HUES48 (cell line): ENCODE results near the gene DTNBP1.
A peak's percentile ranks its signal among the peaks of the same experiment; 100 is the strongest.
"Not testable (repeated sequence)": the region's sequence is repeated elsewhere in the genome, so short reads cannot be mapped to it uniquely, and the experiment has no call there.

Experiments
- H3K27ac ChIP-seq: one replicate; pipeline ENCODE4 v1.7.0; 2013; ENCODE audit warnings: low read depth, low read length, inconsistent platforms
- H3K27me3 ChIP-seq: 2 replicates; pipeline ENCODE4 v1.6.1; 2013; ENCODE audit warnings: mild to moderate bottlenecking, low read length; ENCODE audit not compliant: control insufficient read depth, insufficient read depth
- H3K36me3 ChIP-seq: 2 replicates; pipeline ENCODE4 v1.6.1; 2013; ENCODE audit warnings: low read length; ENCODE audit not compliant: control insufficient read depth, insufficient read depth
- H3K4me1 ChIP-seq: 2 replicates; pipeline ENCODE4 v1.6.1; 2013; ENCODE audit warnings: mild to moderate bottlenecking, low read length; ENCODE audit not compliant: control insufficient read depth, insufficient read depth
- H3K4me3 ChIP-seq: 2 replicates; pipeline ENCODE4 v1.5.1; 2013; ENCODE audit warnings: mild to moderate bottlenecking, low read depth, low read length
- H3K9ac ChIP-seq: 2 replicates; pipeline ENCODE4 v1.6.1; 2013; ENCODE audit warnings: mild to moderate bottlenecking, low read depth, low read length, moderate library complexity
- H3K9me3 ChIP-seq: 2 replicates; pipeline ENCODE4 v1.6.1; 2013; ENCODE audit warnings: low read length; ENCODE audit not compliant: control insufficient read depth, insufficient read depth

DTNBP1 gene

DNA sequence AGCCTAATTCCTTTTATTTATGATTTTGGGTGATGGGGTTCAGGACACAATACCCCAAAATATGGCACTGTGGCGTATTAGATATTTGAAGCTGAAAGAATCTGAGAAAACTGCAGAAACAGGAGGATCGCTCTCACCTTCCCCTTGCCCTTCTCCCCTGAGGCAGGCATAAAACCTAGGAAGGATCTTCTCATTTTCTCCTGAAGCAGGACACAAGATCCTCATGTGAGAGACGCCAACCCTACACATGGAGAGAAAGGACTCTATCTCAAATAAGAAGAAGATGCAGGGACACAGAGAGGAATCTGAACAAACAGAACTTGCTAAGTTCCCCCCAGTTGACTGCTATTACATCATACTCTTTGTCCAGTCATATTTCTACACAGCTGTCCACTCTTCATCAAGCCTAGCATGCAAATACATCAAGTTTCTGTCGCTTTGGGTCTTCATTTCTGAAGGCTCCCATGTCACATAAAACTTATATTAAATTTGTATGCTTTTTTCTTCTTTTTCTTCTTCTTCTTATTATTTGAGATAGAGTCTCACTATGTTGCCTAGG lies 109.0 kb downstream of the DTNBP1 start:
- H3K9me3 ChIP-seq = no peaks in the 10 kb centered on the region
- no peak overlapping the region for H3K9ac ChIP-seq
- peaks cover 44% of the 10 kb centered on the region for H3K4me1 ChIP-seq
- H3K27ac ChIP-seq = no peak overlapping the region
- no peaks in the 10 kb centered on the region for H3K36me3 ChIP-seq
- no peak overlapping the region for H3K4me3 ChIP-seq
- H3K27me3 ChIP-seq = no peaks in the 10 kb centered on the region

DNA sequence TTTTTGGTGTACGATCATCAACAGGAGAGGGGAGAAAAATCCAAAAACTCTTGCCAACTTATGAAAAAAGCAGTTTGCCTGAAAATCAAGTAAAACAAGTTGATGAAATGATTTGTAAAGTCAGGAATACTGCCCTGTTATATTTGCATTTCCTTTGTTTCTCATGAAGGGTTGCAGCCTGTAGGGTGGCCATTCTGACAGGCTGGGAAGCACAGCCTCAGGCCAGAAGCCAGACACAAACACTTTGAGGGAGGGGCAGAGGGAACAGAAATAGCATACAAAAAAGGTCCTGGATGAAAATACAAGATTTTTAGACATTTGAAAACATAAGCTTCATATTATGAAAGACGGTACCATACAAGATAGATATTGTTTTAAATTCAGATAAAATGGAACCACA lies 109.8 kb downstream of the DTNBP1 start:
- H3K9me3 ChIP-seq = no peaks in the 10 kb centered on the region

DNA sequence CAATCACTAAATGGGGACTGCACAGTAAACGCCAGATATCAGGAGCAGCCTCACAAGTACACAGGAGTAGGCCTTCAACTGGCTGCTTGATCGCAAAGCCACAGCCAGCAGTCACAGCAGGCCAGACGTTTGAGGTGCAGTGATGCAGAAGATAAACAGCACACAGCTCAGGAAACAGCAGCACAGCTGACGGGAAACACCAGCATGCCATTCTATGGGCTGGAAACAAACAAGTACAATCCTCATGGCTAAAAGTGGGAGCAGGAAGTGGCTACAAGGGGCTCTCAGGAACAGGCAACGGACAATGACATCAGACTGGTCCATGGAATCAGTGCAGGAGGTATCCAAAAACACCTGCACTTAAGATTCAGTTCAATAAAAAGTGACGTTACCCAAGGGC lies 111.0 kb downstream of the DTNBP1 start:
- Histone ChIP-seq H3K4me3 (no peak overlapping the region), H3K4me1 (peaks cover 45% of the 10 kb centered on the region), H3K9me3 (no peaks in the 10 kb centered on the region), H3K36me3 (no peaks in the 10 kb centered on the region), H3K9ac (no peak overlapping the region), H3K27me3 (no peaks in the 10 kb centered on the region), H3K27ac (no peak overlapping the region)

More for the DNA sequence above, 109.8 kb downstream of the DTNBP1 start:
- H3K4me1 ChIP-seq = peaks cover 44% of the 10 kb centered on the region
- peak overlapping the region; percentile 4 for H3K27ac ChIP-seq
- H3K4me3 ChIP-seq = no peak overlapping the region
- H3K27me3 ChIP-seq = no peaks in the 10 kb centered on the region
- H3K9ac ChIP-seq = no peak overlapping the region
- H3K36me3 ChIP-seq = no peaks in the 10 kb centered on the region

DNA sequence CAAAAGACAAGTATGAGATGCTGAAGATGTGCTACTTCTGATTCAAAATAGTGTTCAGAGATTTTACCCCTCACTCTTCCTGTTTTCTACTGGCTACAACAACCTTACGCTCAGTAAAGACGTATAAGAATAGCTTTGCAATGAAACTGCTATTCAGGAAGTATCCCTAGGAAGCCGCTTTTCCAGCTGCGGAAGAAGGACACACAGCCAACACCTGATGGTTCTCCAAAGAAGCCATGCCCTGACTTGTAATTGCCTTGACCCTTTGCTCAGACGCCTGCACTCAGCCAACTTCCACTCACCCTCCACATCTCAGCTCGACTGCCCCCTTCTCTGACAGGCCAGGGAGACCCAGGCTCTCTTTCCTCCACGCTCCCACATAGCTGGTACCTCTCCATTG lies 111.6 kb downstream of the DTNBP1 start:
- no peaks in the 10 kb centered on the region for H3K27me3 ChIP-seq
- H3K4me1 ChIP-seq = peaks cover 49% of the 10 kb centered on the region
- no peak overlapping the region for H3K9ac ChIP-seq
- H3K9me3 ChIP-seq = no peaks in the 10 kb centered on the region
- no peak overlapping the region for H3K4me3 ChIP-seq
- no peak overlapping the region for H3K27ac ChIP-seq
- no peaks in the 10 kb centered on the region for H3K36me3 ChIP-seq

DNA sequence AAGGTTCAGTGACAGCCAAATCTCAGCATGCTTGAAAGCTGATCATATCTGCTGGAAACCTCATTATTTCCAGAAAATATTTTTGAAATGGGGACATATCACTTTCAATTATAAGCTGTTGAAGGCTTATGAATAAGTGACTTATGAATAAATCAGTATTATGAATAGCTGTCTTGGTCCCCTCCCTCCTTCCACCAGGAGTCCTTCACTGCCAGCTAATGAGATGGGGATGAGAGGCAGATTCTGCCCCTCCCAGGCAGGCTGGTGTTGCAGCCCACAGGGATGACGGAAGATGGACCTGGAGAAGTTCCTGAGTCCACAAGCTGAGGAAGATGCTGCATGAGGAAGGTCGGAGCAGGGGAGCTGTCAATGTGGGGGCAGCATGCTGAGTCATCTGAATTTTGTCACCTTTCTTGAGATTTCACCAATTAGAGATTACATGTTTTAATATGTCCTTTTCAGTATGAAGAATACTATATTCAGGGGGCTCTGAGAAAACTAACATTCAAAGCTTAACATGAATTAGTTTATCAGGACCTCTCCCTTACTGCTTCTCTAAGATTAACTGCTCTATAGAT lies 112.2 kb downstream of the DTNBP1 start:
- H3K9ac ChIP-seq = no peak overlapping the region
- no peaks in the 10 kb centered on the region for H3K27me3 ChIP-seq
- H3K9me3 ChIP-seq = no peaks in the 10 kb centered on the region
- peaks cover 47% of the 10 kb centered on the region for H3K4me1 ChIP-seq
- no peak overlapping the region for H3K27ac ChIP-seq
- H3K4me3 ChIP-seq = no peak overlapping the region
- no peaks in the 10 kb centered on the region for H3K36me3 ChIP-seq

DNA sequence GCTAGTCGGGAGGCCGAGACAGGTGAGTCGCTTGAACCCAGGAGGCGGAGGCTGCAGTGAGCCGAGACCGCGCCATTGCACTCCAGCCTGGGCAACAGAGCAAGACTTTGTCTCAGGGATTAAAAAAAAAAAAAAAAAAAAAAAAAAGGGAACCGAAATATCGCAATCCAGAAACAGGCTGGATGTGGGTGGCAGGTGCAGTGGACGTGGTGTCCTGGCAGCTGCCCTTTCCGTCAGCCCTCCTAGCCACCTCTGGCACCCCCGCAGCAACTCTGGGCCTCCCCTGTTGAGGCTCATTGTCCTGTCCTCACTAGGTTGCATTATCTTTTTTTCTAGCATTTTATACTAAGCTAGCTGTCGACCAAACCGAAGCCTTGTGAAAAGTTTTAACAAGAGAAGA lies 113.5 kb downstream of the DTNBP1 start:
- H3K27ac ChIP-seq = peak overlapping the region; percentile 25
- H3K4me1 ChIP-seq = peaks cover 42% of the 10 kb centered on the region
- H3K4me3 ChIP-seq = no peak overlapping the region
- no peaks in the 10 kb centered on the region for H3K9me3 ChIP-seq
- no peaks in the 10 kb centered on the region for H3K27me3 ChIP-seq
- no peak overlapping the region for H3K9ac ChIP-seq
- H3K36me3 ChIP-seq = no peaks in the 10 kb centered on the region

DNA sequence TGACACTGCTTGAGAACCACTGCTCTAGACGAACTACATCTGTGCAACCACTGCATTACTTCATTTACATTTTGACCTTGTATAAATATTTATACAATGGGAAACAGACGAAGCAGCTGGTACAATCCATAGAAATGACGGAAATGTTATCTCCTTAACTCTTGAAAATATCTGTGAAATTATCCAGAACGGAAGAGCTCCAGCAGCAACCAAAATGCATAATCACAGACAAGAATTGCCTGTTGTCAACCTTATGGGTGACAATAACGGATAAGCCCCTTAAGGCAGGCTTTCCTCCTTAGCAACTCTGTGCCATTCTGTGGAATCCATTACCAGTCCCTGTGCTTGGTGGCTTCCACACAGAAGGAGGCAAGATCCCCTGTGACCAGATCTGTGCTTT lies 115.4 kb downstream of the DTNBP1 start:
- H3K9me3 ChIP-seq = 0 out of 2 replicates have a peak, but pooled peaks cover 3% of the 10 kb centered on the region
- H3K36me3 ChIP-seq = no peaks in the 10 kb centered on the region
- no peak overlapping the region for H3K9ac ChIP-seq
- no peak overlapping the region for H3K27ac ChIP-seq
- no peak overlapping the region for H3K4me3 ChIP-seq
- peaks cover 29% of the 10 kb centered on the region for H3K4me1 ChIP-seq
- no peaks in the 10 kb centered on the region for H3K27me3 ChIP-seq

DNA sequence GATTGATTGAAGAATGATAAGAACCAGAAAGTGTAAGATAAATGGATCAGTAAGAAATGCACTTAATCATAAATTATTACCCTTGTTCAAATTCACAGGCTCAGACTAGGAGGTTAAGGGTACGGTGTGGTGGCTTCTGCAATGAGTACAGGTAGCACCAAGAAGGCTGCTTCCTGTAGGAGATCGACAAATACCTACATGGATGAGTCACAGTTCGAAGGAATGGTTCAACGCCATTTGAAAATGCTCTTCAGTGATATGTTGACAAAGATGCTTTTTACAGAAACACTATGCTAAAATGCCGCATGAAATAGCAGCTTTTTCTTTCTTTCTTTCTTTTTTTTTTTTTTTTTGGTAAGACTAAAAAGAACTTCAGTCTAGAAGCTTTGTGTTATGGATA lies 116.2 kb downstream of the DTNBP1 start:
- no peak overlapping the region for H3K27ac ChIP-seq
- H3K4me1 ChIP-seq = peaks cover 27% of the 10 kb centered on the region
- H3K27me3 ChIP-seq = no peaks in the 10 kb centered on the region
- H3K9ac ChIP-seq = no peak overlapping the region
- H3K4me3 ChIP-seq = no peak overlapping the region
- H3K9me3 ChIP-seq = 0 out of 2 replicates have a peak, but pooled peaks cover 3% of the 10 kb centered on the region
- no peaks in the 10 kb centered on the region for H3K36me3 ChIP-seq

DNA sequence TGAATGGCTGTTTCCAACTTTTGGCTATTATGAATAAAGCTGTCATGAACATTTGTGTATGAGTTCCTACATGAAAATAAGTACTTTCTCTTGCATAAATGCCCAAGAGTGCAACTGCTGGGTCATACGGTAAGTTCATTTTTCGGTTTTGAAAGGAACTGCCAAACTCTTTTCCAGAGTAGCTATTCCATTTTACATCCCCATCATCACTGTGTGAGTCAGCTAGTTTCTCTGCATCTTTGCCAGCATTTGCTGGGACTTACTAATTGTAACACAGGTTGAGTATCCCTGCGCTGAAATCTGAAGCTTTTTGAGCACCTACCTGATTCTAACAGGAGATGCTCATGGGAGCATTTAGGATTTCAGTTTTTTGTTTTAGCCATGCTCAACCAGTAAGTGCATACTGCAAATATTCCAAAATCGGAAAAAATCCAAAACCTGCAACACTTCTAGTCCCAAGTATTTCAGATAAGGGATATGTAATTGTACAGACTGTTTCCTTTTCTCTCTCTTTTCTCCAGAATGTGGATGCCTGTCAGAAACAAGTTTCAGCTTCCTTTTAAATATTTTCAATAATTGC lies 118.4 kb downstream of the DTNBP1 start:
- H3K36me3 ChIP-seq = no peaks in the 10 kb centered on the region
- no peak overlapping the region for H3K27ac ChIP-seq

DNA sequence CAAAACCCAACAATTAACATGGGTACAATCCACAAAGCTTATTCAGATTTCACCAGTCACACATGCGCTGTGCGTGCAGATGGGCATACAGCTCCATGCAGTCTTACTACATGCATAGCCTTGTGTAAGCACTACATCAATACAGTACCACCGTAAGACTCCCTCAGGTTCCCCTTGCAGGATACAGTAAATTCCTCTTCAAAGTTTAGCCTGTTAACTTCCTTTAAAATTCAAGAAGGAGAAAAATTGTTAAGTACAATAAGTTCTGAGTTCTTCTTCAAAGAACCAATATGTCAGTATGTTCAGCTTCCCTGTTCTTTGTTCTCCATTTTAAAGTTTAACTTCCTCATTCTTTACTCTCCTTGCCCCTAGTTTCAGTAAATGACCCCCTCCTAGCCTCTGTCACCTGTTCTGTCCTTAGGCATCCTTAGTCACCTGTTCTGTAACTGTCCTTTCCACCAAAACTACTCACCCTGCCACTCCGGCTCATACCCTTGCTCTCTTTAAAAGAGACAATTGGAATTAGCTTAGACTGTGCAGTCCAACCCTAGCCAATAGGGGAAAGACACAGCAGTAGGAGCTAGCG lies 119.4 kb downstream of the DTNBP1 start:
- H3K4me3 ChIP-seq, H3K9me3 ChIP-seq: not testable (repeated sequence)

More for the DNA sequence above, 118.4 kb downstream of the DTNBP1 start:
- Histone ChIP-seq H3K4me3 (no peak overlapping the region), H3K9me3 (0 out of 2 replicates have a peak, but pooled peaks cover 3% of the 10 kb centered on the region), H3K4me1 (peaks cover 5% of the 10 kb centered on the region), H3K9ac (no peak overlapping the region), H3K27me3 (no peaks in the 10 kb centered on the region)

DNA sequence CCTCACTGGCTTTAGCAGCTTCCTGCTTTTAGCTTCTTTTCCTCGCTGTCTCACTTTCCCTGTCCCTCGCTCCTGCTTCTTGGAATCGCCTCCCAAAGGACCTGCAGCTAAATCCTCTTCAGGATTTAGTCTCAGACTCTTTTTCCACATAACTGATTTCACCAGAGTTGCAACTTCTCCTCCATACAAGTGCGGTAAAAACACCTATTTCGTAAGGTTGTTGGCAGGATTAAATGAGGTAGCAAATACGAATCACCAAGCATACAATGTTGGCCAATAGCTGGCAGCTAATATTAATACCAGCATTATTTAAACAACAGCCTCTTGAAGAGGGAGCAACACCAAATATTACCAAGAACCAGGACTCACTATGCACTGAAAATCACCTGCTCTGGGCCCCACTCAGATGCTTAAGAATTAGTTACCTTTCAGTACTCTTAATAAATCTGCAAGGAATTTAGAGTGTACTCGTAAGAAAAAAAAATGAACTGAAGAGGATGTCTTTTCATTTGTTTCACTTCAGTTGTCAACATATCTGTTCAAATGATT lies 123.0 kb downstream of the DTNBP1 start:
- H3K36me3 ChIP-seq = no peaks in the 10 kb centered on the region
- H3K9ac ChIP-seq = no peak overlapping the region
- no peak overlapping the region for H3K4me3 ChIP-seq
- no peak overlapping the region for H3K27ac ChIP-seq
- H3K27me3 ChIP-seq = no peaks in the 10 kb centered on the region
- H3K4me1 ChIP-seq = no peaks in the 10 kb centered on the region
- 0 out of 2 replicates have a peak, but pooled peaks cover 3% of the 10 kb centered on the region for H3K9me3 ChIP-seq

More for the DNA sequence above, 119.4 kb downstream of the DTNBP1 start:
- H3K36me3 ChIP-seq, H3K27ac ChIP-seq, H3K9ac ChIP-seq, H3K27me3 ChIP-seq, H3K4me1 ChIP-seq: not testable (repeated sequence)
